C4-2B (cell line): ENCODE results near the gene SHROOM3.

Experiments used
- ZFX ChIP-seq: fragments of 450-650 bp; IDR thresholded peaks from 2 replicates; pipeline ENCODE4 v1.6.1; 2017
- TF ChIP-seq, protein P1 (sequence below): fragments of 450-650 bp; conservative IDR thresholded peaks from 2 replicates; pipeline ENCODE4 v1.5.1; 2017; ENCODE audit warnings: mild to moderate bottlenecking

GRCh38 chr4:76773766-76774165 lies 338.7 kb downstream of the SHROOM3 start:
- TF ChIP-seq, protein P1, sequence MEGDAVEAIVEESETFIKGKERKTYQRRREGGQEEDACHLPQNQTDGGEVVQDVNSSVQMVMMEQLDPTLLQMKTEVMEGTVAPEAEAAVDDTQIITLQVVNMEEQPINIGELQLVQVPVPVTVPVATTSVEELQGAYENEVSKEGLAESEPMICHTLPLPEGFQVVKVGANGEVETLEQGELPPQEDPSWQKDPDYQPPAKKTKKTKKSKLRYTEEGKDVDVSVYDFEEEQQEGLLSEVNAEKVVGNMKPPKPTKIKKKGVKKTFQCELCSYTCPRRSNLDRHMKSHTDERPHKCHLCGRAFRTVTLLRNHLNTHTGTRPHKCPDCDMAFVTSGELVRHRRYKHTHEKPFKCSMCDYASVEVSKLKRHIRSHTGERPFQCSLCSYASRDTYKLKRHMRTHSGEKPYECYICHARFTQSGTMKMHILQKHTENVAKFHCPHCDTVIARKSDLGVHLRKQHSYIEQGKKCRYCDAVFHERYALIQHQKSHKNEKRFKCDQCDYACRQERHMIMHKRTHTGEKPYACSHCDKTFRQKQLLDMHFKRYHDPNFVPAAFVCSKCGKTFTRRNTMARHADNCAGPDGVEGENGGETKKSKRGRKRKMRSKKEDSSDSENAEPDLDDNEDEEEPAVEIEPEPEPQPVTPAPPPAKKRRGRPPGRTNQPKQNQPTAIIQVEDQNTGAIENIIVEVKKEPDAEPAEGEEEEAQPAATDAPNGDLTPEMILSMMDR, result no peak
- TF ChIP-seq ZFX, result no peak
